ENCODE results near the gene CDC42BPA. TPM values are rescaled to one million over a fixed set of nuclear protein-coding genes. Genes with fewer than 3 reads are reported as not detected.

The CDC42BPA gene
- total and polyA plus RNA-seq, 2 of the 13 experiments (the other 11 are each of a cell fraction or from before 2014, with no cell fraction given), result 6.5 to 16.0 TPM

GRCh38 chr1:227223171-227223806 lies 95.0 kb downstream of the CDC42BPA start:
- in situ Hi-C loops (cut with HindIII; ENCODE audit: extremely low pct_ligation_motif_present, low pct_unique_long_range_greater_than_20kb), result no loop called here
- FAIRE-seq (no peak), ATAC-seq (no peak), DNase-seq (ENCODE audit: low spot score) (no peak)
- Histone ChIP-seq H2AFZ (ENCODE audit: low read length) (no peak overlapping the region), H3K9ac (ENCODE audit: insufficient read depth, low read depth, low read length) (no peak overlapping the region), H4K20me1 (ENCODE audit: insufficient read depth, low read length) (0 out of 2 replicates have a peak, but pooled peaks cover 3% of the 10 kb centered on the region), H3K27me3 (ENCODE audit: control insufficient read depth in 1 of 2, insufficient read depth in 2 of 2, low read length in 2 of 2) (no peaks in the 10 kb centered on the region; a peak in 1 of 5 replicates), H3K79me2 (ENCODE audit: insufficient read depth, low read length) (no peaks in the 10 kb centered on the region), H3K9me3 (ENCODE audit: low read length) (no peaks in the 10 kb centered on the region), H3K4me3 (replicated peaks in 1 of 3; ENCODE audit: insufficient read depth in 1 of 3, low read depth in 2 of 3, low read length in 3 of 3) (no peak overlapping the region), H3K4me2 (ENCODE audit: low read depth, low read length) (no peak overlapping the region), H3K4me1 (ENCODE audit: insufficient read depth, low read length) (peaks cover 9% of the 10 kb centered on the region), H3K27ac (ENCODE audit: extremely low read length, insufficient read depth, low read length) (no peak overlapping the region), H3K36me3 (replicated peaks in 1 of 2; ENCODE audit: control insufficient read depth in 1 of 2, insufficient read depth in 2 of 2, low read length in 2 of 2) (no peaks in the 10 kb centered on the region; a peak in 1 of 5 replicates)
- intact Hi-C loops (cut with micrococcal nuclease; ENCODE audit: unreplicated experiment), result no loop called here
- no peak for TF ChIP-seq ATM (IDR thresholded peaks at IDR 0.05; ENCODE audit: borderline replicate concordance)
- TF ChIP-seq RFX3 (CRISPR knock-in tag; IDR thresholded peaks at IDR 0.05), result no peak
- TF ChIP-seq GATAD2A (CRISPR knock-in tag; IDR thresholded peaks at IDR 0.05), result no peak
- TF ChIP-seq ZNF784 (CRISPR knock-in tag; IDR thresholded peaks at IDR 0.05; ENCODE audit: borderline replicate concordance), result no peak
- TF ChIP-seq ZNF567 (CRISPR knock-in tag; IDR thresholded peaks at IDR 0.05; ENCODE audit: borderline replicate concordance), result no peak
- no peak for TF ChIP-seq BCL3 (CRISPR knock-in tag; IDR thresholded peaks at IDR 0.05)
- no peak for TF ChIP-seq POLR2AphosphoS2 (IDR thresholded peaks at IDR 0.05; ENCODE audit: low read depth, low read length)
- TF ChIP-seq DNMT1 (CRISPR knock-in tag; IDR thresholded peaks at IDR 0.05), result no peak
- TF ChIP-seq, protein P1, sequence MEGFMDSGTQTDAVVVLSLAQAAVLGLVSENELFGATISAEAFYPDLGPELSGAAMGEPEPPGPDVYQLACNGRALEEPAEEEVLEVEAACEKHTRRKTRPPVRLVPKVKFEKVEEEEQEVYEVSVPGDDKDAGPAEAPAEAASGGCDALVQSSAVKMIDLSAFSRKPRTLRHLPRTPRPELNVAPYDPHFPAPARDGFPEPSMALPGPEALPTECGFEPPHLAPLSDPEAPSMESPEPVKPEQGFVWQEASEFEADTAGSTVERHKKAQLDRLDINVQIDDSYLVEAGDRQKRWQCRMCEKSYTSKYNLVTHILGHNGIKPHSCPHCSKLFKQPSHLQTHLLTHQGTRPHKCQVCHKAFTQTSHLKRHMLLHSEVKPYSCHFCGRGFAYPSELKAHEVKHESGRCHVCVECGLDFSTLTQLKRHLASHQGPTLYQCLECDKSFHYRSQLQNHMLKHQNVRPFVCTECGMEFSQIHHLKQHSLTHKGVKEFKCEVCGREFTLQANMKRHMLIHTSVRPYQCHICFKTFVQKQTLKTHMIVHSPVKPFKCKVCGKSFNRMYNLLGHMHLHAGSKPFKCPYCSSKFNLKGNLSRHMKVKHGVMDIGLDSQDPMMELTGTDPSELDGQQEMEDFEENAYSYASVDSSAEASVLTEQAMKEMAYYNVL (CRISPR knock-in tag; IDR thresholded peaks at IDR 0.05; ENCODE audit: borderline replicate concordance), result no peak
- TF ChIP-seq MTF1 (CRISPR knock-in tag; IDR thresholded peaks at IDR 0.05), result no peak
- no peak for TF ChIP-seq JUND (CRISPR knock-in tag; IDR thresholded peaks at IDR 0.05)
- TF ChIP-seq ZNF326 (CRISPR knock-in tag; IDR thresholded peaks at IDR 0.05; ENCODE audit: borderline replicate concordance), result no peak
- no peak for TF ChIP-seq TEAD2 (CRISPR knock-in tag; IDR thresholded peaks at IDR 0.05)
- no peak for TF ChIP-seq ADNP (CRISPR knock-in tag; IDR thresholded peaks at IDR 0.05)
- no peak for TF ChIP-seq KDM5B (CRISPR knock-in tag; IDR thresholded peaks at IDR 0.05; ENCODE audit: borderline replicate concordance)
- TF ChIP-seq ZNF563 (CRISPR knock-in tag; IDR thresholded peaks at IDR 0.05), result no peak
- POLR2A ChIA-PET, result no interaction called here
- WGBS (ENCODE audit: low lambda C conversion rate), result 97% methylated on average over 1 of the region's 1 CpG
- no TSS peak for BruUV-seq (replicated peaks)
- CTCF ChIA-PET (ENCODE audit: low intra/inter-chr PET ratio, low total read pairs), result no interaction called here
